Gastroesophageal sphincter (tissue), 4 donors: ENCODE measurements around the gene SLC10A2. TPM values are rescaled to one million over a fixed set of nuclear protein-coding genes. Genes with fewer than 3 reads are reported as not detected.

ENCODE experiments used
- ATAC-seq: fragments of 150-250 bp; one replicate; pipeline ENCODE4 v1.9.1; 2016; ENCODE audit warnings: mild to moderate bottlenecking, moderate library complexity
- H3K27ac ChIP-seq, 4 donors: fragments of 200-600 bp; sonication (generic) in 3 of 4; 1 replicate in 3 of 4; 2 replicates in 1 of 4; pipeline ENCODE4 v1.5.1; 2016 to 2019
- H3K27me3 ChIP-seq: fragments of 200-600 bp; sonication (generic); one replicate; pipeline ENCODE4 v1.5.1; 2019
- H3K36me3 ChIP-seq, 2 donors: fragments of 200-600 bp; sonication (generic); one replicate each; pipeline ENCODE4 v1.5.1; 2019; ENCODE audit warnings: control low read depth in 1 of 2
- H3K4me1 ChIP-seq, 3 donors: fragments of 200-600 bp; sonication (generic); 1 replicate in 2 of 3; 2 replicates in 1 of 3; pipeline ENCODE4 v1.5.1; 2016 to 2019; ENCODE audit warnings: control low read depth in 2 of 3
- H3K4me3 ChIP-seq, 2 donors: fragments of 200-600 bp; sonication (generic); one replicate each; pipeline ENCODE4 v1.5.1; 2019; ENCODE audit warnings: mild to moderate bottlenecking in 1 of 2, moderate library complexity in 1 of 2
- H3K9me3 ChIP-seq, 3 donors: fragments of 200-600 bp; sonication (generic); one replicate each; pipeline ENCODE4 v1.5.1; 2017 to 2019; ENCODE audit warnings: control low read depth in 2 of 3
- CTCF ChIP-seq, 4 experiments: fragments of 200-600 bp in 2 of 4; fragments of 450-650 bp in 2 of 4; sonication (generic) in 1 of 4; IDR thresholded peaks; one replicate each; pipeline ENCODE4 v1.5.1; 2017 to 2019; ENCODE audit warnings: antibody characterized with exemption in 4 of 4, mild to moderate bottlenecking in 2 of 4, moderate library complexity in 2 of 4
- EP300 ChIP-seq: sonication (generic); formaldehyde crosslinking; IDR thresholded peaks from one replicate; pipeline ENCODE4 v1.6.1; 2017; ENCODE audit warnings: antibody characterized with exemption, mild to moderate bottlenecking
- POLR2A ChIP-seq, 2 donors: fragments of 450-650 bp; IDR thresholded peaks; one replicate each; pipeline ENCODE4 v1.6.1; 2017; ENCODE audit warnings: antibody characterized with exemption in 2 of 2, mild to moderate bottlenecking in 2 of 2, moderate library complexity in 1 of 2
- POLR2AphosphoS5 ChIP-seq: sonication (generic); formaldehyde crosslinking; IDR thresholded peaks from one replicate; pipeline ENCODE4 v1.6.1; 2017; ENCODE audit warnings: antibody characterized with exemption
- WGBS, 2 donors: methylation state at CpG; one replicate each; pipeline ENCODE4 v1.1.5; 2018; ENCODE audit warnings: low coverage in 1 of 2; 5-methylcytosine and 5-hydroxymethylcytosine counted together
- total RNA-seq, 4 donors: library from RNA; depleted of rRNA; stranded (reverse); fragments of >200 nt; gene quantifications; one replicate each; pipeline ENCODE4 v1.1.0, GENCODE V29; 2016

Gene SLC10A2
- total RNA-seq, 4 donors from 2014 or later: 0.08 TPM; not detected in 3

GRCh38 chr13:103067751-103068555 is 1.7 kb upstream of the SLC10A2 start:
- H3K9me3 ChIP-seq: no peaks in the 10 kb centered on the region
- WGBS, 2 donors: 74 to 79% methylated on average over 4 of the region's 7 CpGs
- no peak overlapping the region for H3K4me3 ChIP-seq
- no peaks in the 10 kb centered on the region for H3K4me1 ChIP-seq
- no peak overlapping the region for H3K27ac ChIP-seq
- H3K36me3 ChIP-seq: no peaks in the 10 kb centered on the region
- no peaks in the 10 kb centered on the region for H3K27me3 ChIP-seq
- TF ChIP-seq POLR2AphosphoS5: no peak
- no peak for TF ChIP-seq CTCF (IDR thresholded peaks at IDR 0.05)
- no peak for TF ChIP-seq POLR2A (IDR thresholded peaks at IDR 0.05)
- TF ChIP-seq EP300: no peak
- no peak for ATAC-seq

GRCh38 chr13:103066781-103067345 is 646 bp upstream of the SLC10A2 start:
- no peak overlapping the region for H3K27ac ChIP-seq
- no peak for ATAC-seq
- H3K36me3 ChIP-seq: no peaks in the 10 kb centered on the region
- 59 to 60% methylated on average over 1 to 3 of the region's 3 CpGs for WGBS, 2 donors
- H3K27me3 ChIP-seq: no peaks in the 10 kb centered on the region
- no peaks in the 10 kb centered on the region for H3K4me1 ChIP-seq
- no peaks in the 10 kb centered on the region for H3K9me3 ChIP-seq
- H3K4me3 ChIP-seq: no peak overlapping the region
- TF ChIP-seq POLR2AphosphoS5 (no peak), POLR2A (IDR thresholded peaks at IDR 0.05) (no peak), EP300 (no peak), CTCF (IDR thresholded peaks at IDR 0.05) (no peak)

GRCh38 chr13:103063376-103063775 is 2.8 kb downstream of the SLC10A2 start:
- WGBS, 2 donors: 92 to 100% methylated on average over 2 to 4 of the region's 4 CpGs
- no peak overlapping the region for H3K27ac ChIP-seq
- no peaks in the 10 kb centered on the region for H3K36me3 ChIP-seq

GRCh38 chr13:103062079-103062478 is 4.1 kb downstream of the SLC10A2 start:
- peaks cover 0 to 11% (median 0%) of the 10 kb centered on the region in 3 donors for H3K9me3 ChIP-seq
- TF ChIP-seq EP300 (no peak), POLR2A (IDR thresholded peaks at IDR 0.05) (no peak), POLR2AphosphoS5 (no peak), CTCF (IDR thresholded peaks at IDR 0.05) (no peak)
- no peak overlapping the region for H3K4me3 ChIP-seq
- H3K4me1 ChIP-seq: no peaks in the 10 kb centered on the region
- H3K36me3 ChIP-seq: no peaks in the 10 kb centered on the region
- no peaks in the 10 kb centered on the region for H3K27me3 ChIP-seq
- WGBS, 2 donors: 70 to 71% methylated on average over 2 of the region's 2 CpGs
- no peak overlapping the region for H3K27ac ChIP-seq
- no peak for ATAC-seq

More at GRCh38 chr13:103063376-103063775, 2.8 kb downstream of the SLC10A2 start:
- no peaks in the 10 kb centered on the region for H3K4me1 ChIP-seq
- no peaks in the 10 kb centered on the region for H3K27me3 ChIP-seq
- ATAC-seq: no peak
- H3K4me3 ChIP-seq: no peak overlapping the region
- no peaks in the 10 kb centered on the region for H3K9me3 ChIP-seq
- no peak for TF ChIP-seq EP300
- no peak for TF ChIP-seq CTCF (IDR thresholded peaks at IDR 0.05)
- TF ChIP-seq POLR2A (IDR thresholded peaks at IDR 0.05): no peak
- TF ChIP-seq POLR2AphosphoS5: no peak

GRCh38 chr13:103056008-103056407 is 10.2 kb downstream of the SLC10A2 start:
- 86 to 88% methylated on average over 1 to 2 of the region's 2 CpGs for WGBS, 2 donors
- H3K4me3 ChIP-seq: no peak overlapping the region
- H3K27me3 ChIP-seq: no peaks in the 10 kb centered on the region
- H3K36me3 ChIP-seq: no peaks in the 10 kb centered on the region
- no peak for ATAC-seq
- no peak overlapping the region for H3K27ac ChIP-seq
- peaks cover 0 to 33% (median 0%) of the 10 kb centered on the region in 3 donors for H3K9me3 ChIP-seq
- no peak for TF ChIP-seq POLR2A (IDR thresholded peaks at IDR 0.05)
- no peak for TF ChIP-seq EP300
- no peak for TF ChIP-seq CTCF (IDR thresholded peaks at IDR 0.05)
- TF ChIP-seq POLR2AphosphoS5: no peak
- H3K4me1 ChIP-seq: no peaks in the 10 kb centered on the region
